Common myeloid progenitor, CD34-positive (primary cell): ENCODE data around the gene F11R.
"Not testable (repeated sequence)": the region's sequence is repeated elsewhere in the genome, so short reads cannot be mapped to it uniquely, and the experiment has no call there.

Experiments used
- CTCF ChIA-PET: fragments of 350-600 bp; sonication (Branson Sonifier 250); formaldehyde crosslinking; loops from one replicate; lab custom pipeline; 2021; ENCODE audit warnings: antibody characterized with exemption; lab: Charles Lee
- POLR2A ChIA-PET: fragments of 350-600 bp; sonication (Branson Sonifier 250); formaldehyde crosslinking; loops from one replicate; lab custom pipeline; 2021; ENCODE audit warnings: antibody characterized with exemption; lab: Charles Lee
- DNase-seq, 3 donors: peaks; one replicate each; pipeline versions ENCODE4 v3.0.0 to v3.0.0-alpha.2; 2013
- H3K27ac ChIP-seq, 2 experiments: 1 replicate in 1 of 2; 2 replicates in 1 of 2; pipeline ENCODE4 v1.7.0; 2013; ENCODE audit warnings: inconsistent platforms in 2 of 2, low read length in 2 of 2, mild to moderate bottlenecking in 2 of 2, low read depth in 1 of 2, moderate library complexity in 1 of 2; ENCODE audit not compliant: severe bottlenecking in 2 of 2, insufficient read depth in 1 of 2, poor library complexity in 1 of 2
- H3K27me3 ChIP-seq, 5 experiments: replicated peaks in 2 of 5; 1 replicate in 3 of 5; 2 replicates in 2 of 5; pipeline versions ENCODE4 v1.6.1 to v1.7.0; 2013; ENCODE audit warnings: low read length in 4 of 5, mild to moderate bottlenecking in 2 of 5, moderate library complexity in 2 of 5, inconsistent platforms in 1 of 5; ENCODE audit not compliant: insufficient read depth in 5 of 5, control insufficient read depth in 4 of 5
- H3K36me3 ChIP-seq, 4 experiments: 1 replicate in 2 of 4; 2 replicates in 2 of 4; pipeline versions ENCODE4 v1.6.1 to v1.7.0; 2013; ENCODE audit warnings: low read length in 3 of 4, control low read depth in 1 of 4, mild to moderate bottlenecking in 1 of 4; ENCODE audit not compliant: control insufficient read depth in 4 of 4, insufficient read depth in 4 of 4
- H3K4me1 ChIP-seq, 4 experiments: 1 replicate in 3 of 4; 2 replicates in 1 of 4; pipeline versions ENCODE4 v1.6.1 to v1.7.1; 2013; ENCODE audit warnings: low read length in 3 of 4, mild to moderate bottlenecking in 3 of 4, control low read depth in 1 of 4, inconsistent platforms in 1 of 4, moderate library complexity in 1 of 4; ENCODE audit not compliant: control insufficient read depth in 4 of 4, insufficient read depth in 4 of 4; ENCODE audit errors: control extremely low read depth in 1 of 4
- H3K4me3 ChIP-seq, 7 experiments: 1 replicate in 4 of 7; 2 replicates in 3 of 7; pipeline versions ENCODE4 v1.5.1 to v1.7.0; 2013; ENCODE audit warnings: mild to moderate bottlenecking in 7 of 7, low read length in 6 of 7, moderate library complexity in 6 of 7, inconsistent platforms in 2 of 7, low read depth in 2 of 7, control low read depth in 1 of 7; ENCODE audit not compliant: insufficient read depth in 4 of 7, control insufficient read depth in 1 of 7; ENCODE audit errors: extremely low read depth in 1 of 7
- H3K9me3 ChIP-seq, 5 experiments: 1 replicate in 4 of 5; 2 replicates in 1 of 5; pipeline versions ENCODE4 v1.6.1 to v1.7.1; 2013; ENCODE audit warnings: low read length in 4 of 5, mild to moderate bottlenecking in 2 of 5, inconsistent platforms in 1 of 5, low read depth in 1 of 5, moderate library complexity in 1 of 5; ENCODE audit not compliant: control insufficient read depth in 4 of 5, insufficient read depth in 2 of 5; ENCODE audit errors: control extremely low read depth in 1 of 5
- WGBS: methylation state at CpG from one replicate; pipeline ENCODE4 v1.1.5; 2013; ENCODE audit not compliant: insufficient coverage; 5-methylcytosine and 5-hydroxymethylcytosine counted together

F11R gene

DNA sequence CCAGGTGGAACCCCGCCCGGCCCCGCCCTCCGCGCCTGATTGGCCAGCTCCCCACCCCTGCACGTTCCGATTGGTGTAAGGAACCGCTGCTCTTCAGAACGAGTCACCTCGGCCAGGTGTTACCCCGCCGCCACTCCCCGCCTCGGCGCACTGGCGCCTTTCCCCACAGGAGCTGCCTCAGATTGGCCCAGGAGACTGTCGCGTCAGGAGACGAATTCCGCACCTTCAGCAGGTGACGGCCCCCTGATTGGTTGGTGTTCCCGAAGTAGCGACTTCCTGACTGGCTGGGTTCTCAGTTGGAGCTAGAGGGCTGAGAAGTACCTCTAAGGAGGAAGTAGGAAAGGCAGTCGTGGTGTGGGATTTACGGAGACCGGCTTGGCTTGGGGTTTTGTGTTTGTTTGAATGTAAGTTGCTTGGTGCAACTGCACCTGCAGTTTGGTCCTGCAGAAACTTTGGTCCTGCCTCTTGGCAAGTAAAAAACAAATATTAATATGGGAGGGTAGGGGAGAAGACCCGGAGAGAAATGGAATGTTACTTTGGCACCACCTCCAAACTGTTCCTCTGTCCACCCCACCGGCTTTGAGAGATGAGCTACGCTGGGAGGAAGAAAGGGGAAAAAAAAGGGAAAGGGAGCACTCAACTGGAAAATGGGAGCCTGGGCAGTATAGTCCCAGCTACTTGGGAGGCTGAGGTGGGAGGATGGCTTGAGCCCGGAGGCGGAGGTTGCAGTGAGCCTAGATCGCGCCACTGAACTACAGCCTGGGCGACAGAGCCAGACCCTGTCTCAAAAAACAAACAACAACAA is 415 bp upstream of the F11R start:
- ChIA-PET POLR2A (interaction anchor here (0.6 to 1.6 kb wide), 8 partner anchors 8 to 144 kb away, joined by 3 to 6 read pairs (median 4); partner anchors contain the start of gene TSTD1), CTCF (interaction anchor here (0.5 to 4.9 kb wide), 19 partner anchors 10 to 96 kb away, joined by 3 to 78 read pairs (median 4); partner anchors contain the start of genes ARHGAP30, NECTIN4, NIT1 and PFDN2)
- WGBS, result under 1% methylated on average over 21 of the region's 34 CpGs
- no peaks in the 10 kb centered on the region for H3K9me3 ChIP-seq
- H3K4me1 ChIP-seq, result peaks cover 15 to 43% (median 34%) of the 10 kb centered on the region in 4 experiments
- peak overlapping the region; percentile 71 to 96 (median 83) for H3K4me3 ChIP-seq
- no peaks in the 10 kb centered on the region for H3K27me3 ChIP-seq
- DNase-seq, result peak; percentile 78 to 92 (median 87)
- H3K36me3 ChIP-seq, result peaks cover 0 to 3% (median 0%) of the 10 kb centered on the region in 4 experiments
- peak overlapping the region; percentile 25 to 74 for H3K27ac ChIP-seq

DNA sequence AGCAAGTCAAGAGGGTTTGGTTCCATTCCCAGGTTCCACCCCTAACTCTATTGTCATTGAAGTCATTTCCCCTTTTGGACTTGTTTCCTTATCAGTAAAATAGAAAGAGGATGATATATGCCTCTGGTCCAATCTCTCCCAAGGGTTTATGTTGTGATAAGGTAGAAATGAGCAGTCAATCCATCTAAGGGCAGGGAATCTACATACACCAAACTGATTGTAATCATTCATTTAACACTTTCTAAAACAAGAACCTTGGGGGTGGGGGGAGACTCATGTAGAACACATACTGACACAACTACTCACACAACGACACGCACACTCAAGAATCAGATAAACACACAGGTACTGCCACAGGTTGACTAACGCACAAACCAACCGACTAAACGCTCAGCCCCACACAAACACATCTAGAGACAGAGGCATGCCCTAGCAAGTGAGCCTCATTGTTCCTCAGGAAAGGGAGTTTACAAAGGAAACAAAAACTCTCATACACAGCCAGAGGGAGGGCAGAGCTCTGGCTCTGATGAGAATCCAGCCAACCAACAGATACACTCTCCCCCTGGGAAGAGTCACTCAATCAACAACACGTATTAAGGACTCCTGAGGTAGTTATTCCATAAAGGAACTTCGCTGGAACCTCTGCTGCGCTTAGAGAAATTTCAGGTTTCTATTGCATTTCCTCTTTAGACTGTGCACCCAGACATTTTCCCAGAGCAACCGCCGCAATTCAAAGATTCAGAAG is 1.0 kb downstream of the F11R start:
- Histone ChIP-seq H3K36me3 (no peaks in the 10 kb centered on the region), H3K27ac (peak overlapping the region in 1 of 2 experiments; percentile 74), H3K27me3 (no peaks in the 10 kb centered on the region), H3K9me3 (no peaks in the 10 kb centered on the region), H3K4me3 (peak overlapping the region; percentile 71 to 96 (median 83)), H3K4me1 (peaks cover 15 to 43% (median 34%) of the 10 kb centered on the region in 4 experiments)
- 0% methylated on average over 5 of the region's 10 CpGs for WGBS
- peak in 1 of 3 donors; percentile 33 for DNase-seq
- POLR2A ChIA-PET, result interaction anchor here (0.6 to 1.6 kb wide), 6 partner anchors 19 to 176 kb away, joined by 3 to 6 read pairs (median 4); partner anchors contain the start of gene TSTD1
- CTCF ChIA-PET, result interaction anchor here (0.6 to 4.9 kb wide), 13 partner anchors 9 to 176 kb away, joined by 3 to 78 read pairs (median 4); partner anchors contain the start of genes ARHGAP30, NECTIN4, NIT1 and PFDN2

DNA sequence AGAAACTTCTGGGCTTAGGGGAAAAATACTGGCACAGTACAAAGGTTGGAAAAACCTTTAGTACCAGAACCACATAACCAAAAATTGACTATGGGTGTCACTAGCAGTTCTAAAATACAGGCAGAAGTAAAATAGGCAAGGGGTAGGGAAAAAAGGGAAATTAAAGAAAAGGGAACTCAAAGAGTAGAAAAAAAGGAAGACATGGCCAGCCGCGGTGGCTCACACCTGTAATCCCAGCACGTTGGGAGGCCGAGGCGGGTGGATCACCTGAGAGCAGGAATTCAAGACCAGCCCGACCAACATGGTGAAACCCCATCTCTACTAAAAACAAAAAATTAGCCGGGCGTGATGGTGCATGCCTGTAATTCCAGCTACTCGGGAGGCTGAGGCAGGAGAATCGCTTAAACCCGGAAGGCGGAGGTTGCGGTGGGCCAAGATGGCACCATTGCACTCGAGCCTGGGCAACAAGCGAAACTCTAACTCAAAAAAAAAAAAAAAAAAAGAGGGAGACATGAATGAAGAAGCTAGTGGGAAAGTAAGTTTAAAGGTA is 1.8 kb downstream of the F11R start:
- Histone ChIP-seq H3K4me1 (peaks cover 17 to 47% (median 39%) of the 10 kb centered on the region in 4 experiments), H3K4me3 (peak overlapping the region in 5 of 7 experiments; percentile 73 to 96 (median 84))
- not testable (repeated sequence) for H3K9me3 ChIP-seq, DNase-seq, H3K27ac ChIP-seq, H3K27me3 ChIP-seq, H3K36me3 ChIP-seq
- ChIA-PET CTCF (interaction anchor here (0.6 to 4.9 kb wide), 6 partner anchors 21 to 294 kb away, joined by 3 to 78 read pairs (median 4); partner anchors contain the start of gene USF1), POLR2A (interaction anchor here (0.6 to 1.0 kb wide), 2 partner anchors 19 to 177 kb away, joined by 3 read pairs; partner anchors contain the start of gene TSTD1)
- WGBS, result 63% methylated on average over 9 of the region's 15 CpGs

DNA sequence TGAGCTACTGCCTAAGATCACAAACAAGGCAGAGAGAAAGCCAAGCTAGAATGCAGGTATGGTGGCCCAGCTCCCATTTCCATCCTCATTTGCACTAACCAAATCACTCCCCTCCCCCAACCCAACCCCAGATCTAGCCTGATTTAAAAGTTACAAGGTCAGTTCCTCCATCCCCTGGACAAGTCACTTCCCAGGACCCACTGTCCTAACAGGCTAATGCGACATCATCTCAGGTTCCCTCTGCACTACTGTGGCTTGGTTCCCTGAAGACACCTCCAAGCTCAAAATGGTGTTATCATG is 2.4 kb downstream of the F11R start:
- WGBS, result no CpG with 5 or more reads among the region's 1 CpG
- H3K27me3 ChIP-seq, result no peaks in the 10 kb centered on the region
- H3K4me1 ChIP-seq, result peaks cover 18 to 53% (median 44%) of the 10 kb centered on the region in 4 experiments

DNA sequence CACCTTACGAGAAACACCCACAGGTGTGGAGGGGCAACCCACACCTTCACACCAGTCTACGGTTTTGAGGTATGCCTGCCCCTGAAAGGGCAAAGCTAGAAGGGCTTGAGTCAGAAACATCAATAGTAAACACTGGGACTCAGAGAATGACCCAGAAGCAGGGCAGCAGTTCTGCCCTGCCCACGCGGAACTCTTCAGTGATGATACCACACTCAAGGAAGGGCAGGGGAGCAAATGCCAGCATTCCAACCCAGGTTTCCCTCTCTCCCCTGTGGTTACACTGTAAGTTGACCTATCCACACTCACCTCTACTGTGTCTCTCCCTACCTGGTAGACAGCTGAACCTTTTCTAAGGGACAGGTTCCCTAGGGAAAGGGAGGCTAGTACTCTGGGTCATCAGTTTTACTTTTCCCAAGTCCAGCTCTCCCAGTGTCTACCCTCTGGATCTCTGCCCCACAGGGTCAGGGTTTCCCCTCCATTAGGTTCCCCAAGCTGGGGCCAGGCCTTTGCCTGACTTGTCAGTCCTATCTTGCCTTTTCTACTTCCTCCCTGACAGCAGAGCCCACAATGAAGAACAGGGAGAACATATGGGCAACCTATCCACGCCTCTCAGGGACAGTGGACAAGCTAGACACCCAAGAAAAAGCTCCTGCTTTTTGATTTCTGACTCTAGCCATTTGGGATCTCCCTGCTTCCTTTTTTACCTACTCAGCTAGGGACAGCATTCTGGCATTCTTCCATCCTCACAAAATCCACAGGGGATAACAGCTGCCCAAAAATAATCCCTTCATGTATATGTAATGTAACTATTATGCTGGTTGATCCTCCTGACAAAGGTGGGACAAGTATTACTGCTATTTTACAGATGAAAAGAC is 3.0 kb downstream of the F11R start:
- WGBS, result 94% methylated on average over 5 of the region's 5 CpGs
- H3K27ac ChIP-seq, result peak overlapping the region in 1 of 2 experiments; percentile 31
- POLR2A ChIA-PET, result interaction anchor here (1.0 kb wide), 1 partner anchor 21 kb away, joined by 3 read pairs; the partner anchor contains the start of gene TSTD1
- peaks cover 23 to 59% (median 50%) of the 10 kb centered on the region in 4 experiments for H3K4me1 ChIP-seq
- peak overlapping the region in 2 of 7 experiments; percentile 6 to 23 for H3K4me3 ChIP-seq
- no peak for DNase-seq
- H3K9me3 ChIP-seq, result no peaks in the 10 kb centered on the region
- H3K36me3 ChIP-seq, result no peaks in the 10 kb centered on the region
- H3K27me3 ChIP-seq, result no peaks in the 10 kb centered on the region
- CTCF ChIA-PET, result interaction anchor here (0.6 to 4.9 kb wide), 11 partner anchors 10 to 292 kb away, joined by 3 to 78 read pairs (median 3); partner anchors contain the start of gene USF1

More for the DNA sequence above, 2.4 kb downstream of the F11R start:
- H3K27ac ChIP-seq, result no peak overlapping the region
- POLR2A ChIA-PET, result interaction anchor here (1.0 kb wide), 1 partner anchor 20 kb away, joined by 3 read pairs; the partner anchor contains the start of gene TSTD1
- CTCF ChIA-PET, result interaction anchor here (0.6 to 4.9 kb wide), 10 partner anchors 10 to 293 kb away, joined by 3 to 78 read pairs (median 3); partner anchors contain the start of gene USF1
- DNase-seq, result no peak
- no peaks in the 10 kb centered on the region for H3K36me3 ChIP-seq
- H3K4me3 ChIP-seq, result peak overlapping the region in 3 of 7 experiments; percentile 3 to 40 (median 19)
- H3K9me3 ChIP-seq, result no peaks in the 10 kb centered on the region

DNA sequence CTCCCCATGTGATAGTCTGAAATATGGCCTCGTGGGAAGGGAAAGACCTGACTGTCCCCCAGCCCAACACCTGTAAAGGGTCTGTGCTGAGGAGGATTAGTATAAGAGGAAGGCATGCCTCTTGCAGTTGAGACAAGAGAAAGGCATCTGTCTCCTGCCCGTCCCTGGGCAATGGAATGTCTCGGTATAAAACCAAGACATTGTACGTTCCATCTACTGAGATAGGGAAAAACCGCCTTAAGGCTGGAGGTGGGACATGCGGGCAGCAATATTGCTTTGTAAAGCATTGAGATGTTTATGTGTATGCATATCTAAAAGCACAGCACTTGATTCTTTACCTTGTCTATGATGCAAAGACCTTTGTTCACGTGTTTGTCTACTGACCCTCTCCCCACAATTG is 3.8 kb downstream of the F11R start:
- CTCF ChIA-PET, result interaction anchor here (4.9 kb wide), 1 partner anchor 20 kb away, joined by 78 read pairs; no protein-coding TSS in a partner anchor
- H3K4me1 ChIP-seq, result peaks cover 23 to 65% (median 57%) of the 10 kb centered on the region in 4 experiments

More for the DNA sequence above, 3.8 kb downstream of the F11R start:
- H3K4me3 ChIP-seq, H3K27ac ChIP-seq, POLR2A ChIA-PET, H3K9me3 ChIP-seq, H3K27me3 ChIP-seq, DNase-seq, H3K36me3 ChIP-seq: not testable (repeated sequence)
- WGBS, result 100% methylated on average over 1 of the region's 7 CpGs
